Measurements from ENCODE around the gene OSBPL5.
A peak's percentile ranks its signal among the peaks of the same experiment; 100 is the strongest.

The OSBPL5 gene

DNA sequence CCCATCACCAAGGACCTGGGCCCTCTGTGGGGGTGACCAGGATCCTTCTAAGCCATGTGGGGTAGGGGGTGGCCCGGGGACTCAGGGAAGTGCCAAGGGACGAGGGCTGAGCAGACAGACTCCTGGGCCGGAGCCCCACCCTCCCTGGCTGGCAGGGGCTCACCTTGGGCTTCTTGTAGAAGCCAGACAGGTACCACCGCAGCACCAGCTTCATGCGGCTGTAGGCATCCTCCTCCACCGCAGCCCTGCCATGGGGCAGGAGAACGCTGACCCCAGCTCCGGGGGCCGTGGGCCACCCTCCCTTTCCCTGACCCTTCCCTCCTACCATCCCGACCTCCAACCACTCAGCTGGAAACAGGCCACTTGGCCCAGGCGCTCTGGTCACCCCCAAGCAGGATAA is 62.0 kb downstream of the OSBPL5 start:
- Histone ChIP-seq H3K27me3 (ENCODE audit: control insufficient read depth in 3 of 3, insufficient read depth in 3 of 3, low read depth in 1 of 3, low read length in 3 of 3) (no peaks in the 10 kb centered on the region), H2AFZ (ENCODE audit: low read length) (no peak overlapping the region), H3K9ac (ENCODE audit: low read depth, low read length, poor library complexity) (no peak overlapping the region), H2BK12ac (ENCODE audit: low read length) (no peak overlapping the region), H3K18ac (ENCODE audit: low read length) (peak overlapping the region; percentile 71), H3K27ac (replicated peaks; ENCODE audit: low read length) (no peak overlapping the region), H2BK120ac (ENCODE audit: low read depth, low read length) (no peak overlapping the region), H3K36me3 (replicated peaks in 1 of 2; ENCODE audit: control insufficient read depth in 2 of 2, insufficient read depth in 2 of 2, low read length in 2 of 2) (peaks cover 4 to 12% of the 10 kb centered on the region in 2 donors), H2BK15ac (ENCODE audit: low read length) (no peak overlapping the region), H3K23ac (ENCODE audit: low read depth, low read length, poor library complexity) (peak overlapping the region; percentile 44), H3K4me3 (ENCODE audit: low read length in 2 of 2) (no peak overlapping the region), H4K91ac (ENCODE audit: low read depth, low read length, poor library complexity) (no peak overlapping the region), H2BK5ac (ENCODE audit: low read length) (no peak overlapping the region), H3K4me2 (ENCODE audit: insufficient read depth, low read length, poor library complexity, severe bottlenecking) (no peak overlapping the region), H3K4ac (ENCODE audit: low read length) (no peak overlapping the region), H4K8ac (ENCODE audit: low read depth, low read length) (no peak overlapping the region), H3K4me1 (ENCODE audit: control insufficient read depth in 2 of 2, insufficient read depth in 1 of 2, low read depth in 1 of 2, low read length in 2 of 2) (no peaks in the 10 kb centered on the region), H2AK5ac (ENCODE audit: low read depth, low read length) (peak overlapping the region; percentile 88), H3K9me3 (replicated peaks in 1 of 2; ENCODE audit: control insufficient read depth in 2 of 2, insufficient read depth in 1 of 2, low read depth in 1 of 2, low read length in 2 of 2) (no peaks in the 10 kb centered on the region), H3K14ac (ENCODE audit: low read length) (no peak overlapping the region), H3K79me1 (ENCODE audit: low read depth, low read length) (no peaks in the 10 kb centered on the region)
- DNase-seq (ENCODE audit: low spot score), result no peak
- WGBS, 2 donors (ENCODE audit: extremely low coverage in 2 of 2, insufficient read length in 2 of 2, insufficient replicate concordance in 1 of 2), result no CpG with 5 or more reads among the region's 11 CpGs

DNA sequence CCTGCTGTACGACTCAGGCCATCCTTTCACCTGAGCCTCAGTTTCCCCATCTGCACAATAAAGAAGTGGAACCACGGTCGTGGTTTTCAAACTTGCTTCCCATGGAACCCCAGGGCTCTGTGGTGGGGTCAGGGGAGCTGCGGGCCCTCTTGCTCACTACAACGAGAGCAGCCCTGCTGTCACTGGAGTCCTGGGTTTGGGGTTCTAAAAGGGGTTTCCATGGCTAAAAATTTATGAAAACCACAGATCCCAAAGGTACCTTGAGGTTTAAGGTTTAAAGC is 62.5 kb downstream of the OSBPL5 start:
- Histone ChIP-seq H3K23ac (ENCODE audit: low read depth, low read length, poor library complexity) (no peak overlapping the region), H3K18ac (ENCODE audit: low read length) (no peak overlapping the region), H2AFZ (ENCODE audit: low read length) (no peak overlapping the region), H3K14ac (ENCODE audit: low read length) (no peak overlapping the region), H2AK5ac (ENCODE audit: low read depth, low read length) (no peak overlapping the region), H3K79me1 (ENCODE audit: low read depth, low read length) (no peaks in the 10 kb centered on the region), H4K8ac (ENCODE audit: low read depth, low read length) (no peak overlapping the region), H3K27me3 (ENCODE audit: control insufficient read depth in 3 of 3, insufficient read depth in 3 of 3, low read depth in 1 of 3, low read length in 3 of 3) (no peaks in the 10 kb centered on the region), H3K27ac (replicated peaks; ENCODE audit: low read length) (no peak overlapping the region), H3K36me3 (replicated peaks in 1 of 2; ENCODE audit: control insufficient read depth in 2 of 2, insufficient read depth in 2 of 2, low read length in 2 of 2) (peaks cover 4 to 12% of the 10 kb centered on the region in 2 donors), H3K4me2 (ENCODE audit: insufficient read depth, low read length, poor library complexity, severe bottlenecking) (no peak overlapping the region), H2BK120ac (ENCODE audit: low read depth, low read length) (no peak overlapping the region), H3K4ac (ENCODE audit: low read length) (no peak overlapping the region), H2BK12ac (ENCODE audit: low read length) (no peak overlapping the region), H3K9me3 (replicated peaks in 1 of 2; ENCODE audit: control insufficient read depth in 2 of 2, insufficient read depth in 1 of 2, low read depth in 1 of 2, low read length in 2 of 2) (no peaks in the 10 kb centered on the region), H2BK5ac (ENCODE audit: low read length) (no peak overlapping the region), H4K91ac (ENCODE audit: low read depth, low read length, poor library complexity) (no peak overlapping the region), H3K9ac (ENCODE audit: low read depth, low read length, poor library complexity) (no peak overlapping the region), H3K4me3 (ENCODE audit: low read length in 2 of 2) (no peak overlapping the region), H3K4me1 (ENCODE audit: control insufficient read depth in 2 of 2, insufficient read depth in 1 of 2, low read depth in 1 of 2, low read length in 2 of 2) (no peaks in the 10 kb centered on the region), H2BK15ac (ENCODE audit: low read length) (no peak overlapping the region)
- WGBS, 2 donors (ENCODE audit: extremely low coverage in 2 of 2, insufficient read length in 2 of 2, insufficient replicate concordance in 1 of 2), result no CpG with 5 or more reads among the region's 5 CpGs
- DNase-seq (ENCODE audit: low spot score), result no peak

DNA sequence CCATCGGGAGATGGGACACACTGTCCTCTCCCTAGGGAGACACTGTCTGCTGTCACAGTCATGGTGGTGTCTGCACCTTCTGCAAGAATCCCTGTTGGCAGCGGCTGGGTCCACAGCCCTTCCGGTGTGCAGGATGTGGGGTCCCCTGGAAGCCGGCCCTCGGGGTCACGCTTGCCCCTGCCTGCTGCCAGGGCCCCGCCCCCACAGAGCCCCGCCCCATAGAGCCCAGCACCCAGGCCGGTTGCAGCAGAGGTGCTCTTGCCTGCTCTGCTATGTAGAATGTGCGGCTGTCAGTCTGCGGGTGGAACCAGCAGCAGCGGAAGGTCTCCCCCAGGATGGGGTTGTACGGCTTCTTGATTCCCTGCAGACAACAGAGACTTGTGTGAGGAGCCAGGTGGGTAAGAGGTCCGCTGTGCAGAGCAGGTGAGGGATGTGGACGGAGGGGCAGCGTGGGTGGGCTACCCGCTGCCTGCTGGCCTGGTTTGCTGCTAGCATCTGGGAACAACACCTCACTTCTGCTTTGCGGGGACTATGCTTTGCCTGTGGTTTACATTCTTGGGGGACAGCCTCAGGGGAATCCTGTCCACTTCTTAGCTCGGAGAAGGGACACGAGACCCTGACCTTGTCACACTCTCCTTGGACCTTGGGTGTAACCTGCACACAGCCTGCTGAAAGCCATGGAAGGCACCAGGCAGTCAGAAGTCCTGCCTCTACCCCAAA is 63.0 kb downstream of the OSBPL5 start:
- no peak overlapping the region for H2BK5ac ChIP-seq (ENCODE audit: low read length)
- no peak overlapping the region for H2BK15ac ChIP-seq (ENCODE audit: low read length)
- H4K91ac ChIP-seq (ENCODE audit: low read depth, low read length, poor library complexity), result no peak overlapping the region
- H2AFZ ChIP-seq (ENCODE audit: low read length), result no peak overlapping the region
- H3K14ac ChIP-seq (ENCODE audit: low read length), result no peak overlapping the region
- H3K4me2 ChIP-seq (ENCODE audit: insufficient read depth, low read length, poor library complexity, severe bottlenecking), result no peak overlapping the region
- no peak overlapping the region for H2BK12ac ChIP-seq (ENCODE audit: low read length)
- H4K8ac ChIP-seq (ENCODE audit: low read depth, low read length), result no peak overlapping the region
- no peak overlapping the region for H2AK5ac ChIP-seq (ENCODE audit: low read depth, low read length)
- H3K36me3 ChIP-seq (replicated peaks in 1 of 2; ENCODE audit: control insufficient read depth in 2 of 2, insufficient read depth in 2 of 2, low read length in 2 of 2), result peaks cover 4 to 12% of the 10 kb centered on the region in 2 donors
- no peak overlapping the region for H3K4me3 ChIP-seq (ENCODE audit: low read length in 2 of 2)
- H3K4me1 ChIP-seq (ENCODE audit: control insufficient read depth in 2 of 2, insufficient read depth in 1 of 2, low read depth in 1 of 2, low read length in 2 of 2), result no peaks in the 10 kb centered on the region
- no peak overlapping the region for H3K4ac ChIP-seq (ENCODE audit: low read length)
- no peak for DNase-seq (ENCODE audit: low spot score)
- H3K27ac ChIP-seq (replicated peaks; ENCODE audit: low read length), result no peak overlapping the region
- H3K79me1 ChIP-seq (ENCODE audit: low read depth, low read length), result no peaks in the 10 kb centered on the region
- no peaks in the 10 kb centered on the region for H3K27me3 ChIP-seq (ENCODE audit: control insufficient read depth in 3 of 3, insufficient read depth in 3 of 3, low read depth in 1 of 3, low read length in 3 of 3)
- no peaks in the 10 kb centered on the region for H3K9me3 ChIP-seq (replicated peaks in 1 of 2; ENCODE audit: control insufficient read depth in 2 of 2, insufficient read depth in 1 of 2, low read depth in 1 of 2, low read length in 2 of 2)
- H2BK120ac ChIP-seq (ENCODE audit: low read depth, low read length), result peak overlapping the region; percentile 72
- WGBS, 2 donors (ENCODE audit: extremely low coverage in 2 of 2, insufficient read length in 2 of 2, insufficient replicate concordance in 1 of 2), result no CpG with 5 or more reads among the region's 20 CpGs
- H3K23ac ChIP-seq (ENCODE audit: low read depth, low read length, poor library complexity), result no peak overlapping the region
- H3K9ac ChIP-seq (ENCODE audit: low read depth, low read length, poor library complexity), result no peak overlapping the region
- no peak overlapping the region for H3K18ac ChIP-seq (ENCODE audit: low read length)

DNA sequence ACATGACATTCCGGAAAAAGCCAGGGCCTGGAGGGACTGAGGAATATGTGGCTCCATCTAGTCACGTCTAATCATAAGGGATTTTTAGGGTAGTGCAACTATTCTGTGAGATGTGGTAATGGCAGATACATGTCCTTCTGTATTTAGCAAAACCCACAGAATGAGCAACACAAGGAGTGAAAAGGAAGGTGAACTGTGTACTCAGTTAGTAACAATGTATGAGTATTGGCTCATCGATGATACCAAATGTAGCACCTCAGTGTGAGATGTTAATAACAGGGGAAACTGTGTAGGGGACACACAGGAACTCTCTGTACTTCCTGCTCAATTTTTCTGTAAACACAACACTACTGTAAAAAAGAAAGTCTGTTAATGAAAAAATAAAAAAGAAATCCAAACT is 65.9 kb downstream of the OSBPL5 start:
- Histone ChIP-seq H2BK120ac (ENCODE audit: low read depth, low read length) (no peak overlapping the region), H3K27ac (replicated peaks; ENCODE audit: low read length) (no peak overlapping the region), H3K9me3 (replicated peaks in 1 of 2; ENCODE audit: control insufficient read depth in 2 of 2, insufficient read depth in 1 of 2, low read depth in 1 of 2, low read length in 2 of 2) (no peaks in the 10 kb centered on the region), H3K27me3 (ENCODE audit: control insufficient read depth in 3 of 3, insufficient read depth in 3 of 3, low read depth in 1 of 3, low read length in 3 of 3) (no peaks in the 10 kb centered on the region), H3K36me3 (replicated peaks in 1 of 2; ENCODE audit: control insufficient read depth in 2 of 2, insufficient read depth in 2 of 2, low read length in 2 of 2) (peaks cover 4 to 16% of the 10 kb centered on the region in 2 donors), H2BK12ac (ENCODE audit: low read length) (no peak overlapping the region), H2BK15ac (ENCODE audit: low read length) (no peak overlapping the region), H3K4ac (ENCODE audit: low read length) (no peak overlapping the region), H3K23ac (ENCODE audit: low read depth, low read length, poor library complexity) (no peak overlapping the region), H3K79me1 (ENCODE audit: low read depth, low read length) (no peaks in the 10 kb centered on the region), H2BK5ac (ENCODE audit: low read length) (no peak overlapping the region), H3K14ac (ENCODE audit: low read length) (no peak overlapping the region), H3K9ac (ENCODE audit: low read depth, low read length, poor library complexity) (no peak overlapping the region), H4K91ac (ENCODE audit: low read depth, low read length, poor library complexity) (no peak overlapping the region), H2AK5ac (ENCODE audit: low read depth, low read length) (no peak overlapping the region), H2AFZ (ENCODE audit: low read length) (no peak overlapping the region), H4K8ac (ENCODE audit: low read depth, low read length) (no peak overlapping the region), H3K4me2 (ENCODE audit: insufficient read depth, low read length, poor library complexity, severe bottlenecking) (no peak overlapping the region), H3K18ac (ENCODE audit: low read length) (no peak overlapping the region), H3K4me3 (ENCODE audit: low read length in 2 of 2) (no peak overlapping the region), H3K4me1 (ENCODE audit: control insufficient read depth in 2 of 2, insufficient read depth in 1 of 2, low read depth in 1 of 2, low read length in 2 of 2) (peaks cover 8% of the 10 kb centered on the region in 2 donors)
- DNase-seq (ENCODE audit: low spot score), result no peak
- no CpG with 5 or more reads among the region's 3 CpGs for WGBS, 2 donors (ENCODE audit: extremely low coverage in 2 of 2, insufficient read length in 2 of 2, insufficient replicate concordance in 1 of 2)
